ENCODE data around the gene CAPZA3. TPM values are rescaled to one million over a fixed set of nuclear protein-coding genes. Genes with fewer than 3 reads are reported as not detected.
"Not testable (repeated sequence)": the region's sequence is repeated elsewhere in the genome, so short reads cannot be mapped to it uniquely, and the experiment has no call there.

The CAPZA3 gene
- total and polyA plus RNA-seq, 2 donors: 0.05 TPM; not detected in 1

DNA sequence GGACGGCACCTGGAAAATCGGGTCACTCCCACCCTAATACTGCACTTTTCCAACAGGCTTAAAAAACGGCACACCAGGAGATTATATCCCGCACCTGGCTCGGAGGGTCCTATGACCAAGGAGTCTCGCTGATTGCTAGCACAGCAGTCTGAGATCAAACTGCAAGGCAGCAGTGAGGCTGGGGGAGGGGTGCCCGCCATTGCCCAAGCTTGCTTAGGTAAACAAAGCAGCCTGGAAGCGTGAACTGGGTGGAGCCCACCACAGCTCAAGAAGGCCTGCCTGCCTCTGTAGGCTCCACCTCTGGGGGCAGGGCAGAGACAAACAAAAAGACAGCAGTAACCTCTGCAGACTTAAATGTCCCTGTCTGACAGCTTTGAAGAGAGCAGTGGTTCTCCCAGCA is 47.5 kb downstream of the CAPZA3 start:
- not testable (repeated sequence) for H3K27me3 ChIP-seq (ENCODE audit: control insufficient read depth in 2 of 2, insufficient read depth in 1 of 2, low read length in 1 of 2); H3K36me3 ChIP-seq (ENCODE audit: control insufficient read depth in 2 of 2, insufficient read depth in 2 of 2, low read length in 1 of 2); DNase-seq (ENCODE audit: low read depth in 6 of 9, low spot score in 9 of 9); H3K9me3 ChIP-seq (ENCODE audit: control insufficient read depth in 2 of 2, insufficient read depth in 1 of 2, low read length in 1 of 2); H3K4me1 ChIP-seq (ENCODE audit: control insufficient read depth in 2 of 2, insufficient read depth in 2 of 2, low read length in 2 of 2); H3K4me3 ChIP-seq (ENCODE audit: low read length in 2 of 2); H3K27ac ChIP-seq (ENCODE audit: low read depth in 1 of 2, low read length in 1 of 2)
- 98% methylated on average over 8 of the region's 8 CpGs for WGBS

Other genes starting within 250 kb of the CAPZA3 start
- not detected for gene PLCZ1, start 107 bp upstream of the CAPZA3 start, total RNA-seq
- gene PLCZ1, start 107 bp upstream of the CAPZA3 start, polyA plus RNA-seq: not detected